IPS-NIHi7 (cell line): ENCODE data around the gene PRPF8.

Experiments
- DNase-seq: peaks from one replicate; pipeline ENCODE4 v3.0.0; 2012; ENCODE audit warnings: mixed read lengths; ENCODE audit errors: extremely low spot score

PRPF8 gene

DNA sequence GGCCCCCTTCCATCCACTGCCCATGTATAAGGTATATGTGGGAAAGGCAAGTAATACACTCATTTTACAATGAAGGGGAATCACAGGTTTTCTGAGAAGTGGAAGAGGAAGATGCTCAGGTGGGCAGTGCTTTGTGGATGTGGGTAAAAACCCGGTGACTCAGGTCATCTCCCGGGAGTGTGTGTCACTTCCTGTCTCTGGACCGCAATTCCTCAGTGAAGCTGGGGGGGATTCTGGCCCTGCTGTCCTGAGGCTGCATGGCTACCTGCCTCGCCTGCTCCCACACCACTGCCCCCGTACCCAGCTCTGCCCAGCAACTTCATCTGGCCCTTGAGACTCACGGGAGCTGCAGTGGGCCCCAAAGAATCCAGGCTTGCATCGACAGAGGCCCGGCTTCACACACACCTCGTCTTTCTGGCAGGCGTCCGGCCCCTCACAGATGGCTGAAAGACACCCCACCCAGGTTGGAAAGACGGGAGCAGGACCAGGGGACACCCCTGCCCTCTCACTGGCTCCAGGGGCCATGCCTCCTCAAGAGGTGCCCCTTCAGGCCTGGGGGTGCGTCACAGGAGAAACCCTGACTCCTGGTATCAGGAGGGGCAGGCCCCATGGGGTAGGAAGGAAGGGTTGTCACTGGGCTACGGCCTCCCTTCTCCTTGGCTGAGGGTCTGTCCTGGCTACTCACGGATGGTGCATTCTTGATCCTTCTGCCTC is 40.0 kb downstream of the PRPF8 start:
- no peak for DNase-seq

GRCh38 chr17:1643999-1644492 is 40.6 kb downstream of the PRPF8 start:
- no peak for DNase-seq

GRCh38 chr17:1643293-1643998 is 41.2 kb downstream of the PRPF8 start:
- DNase-seq = peak; percentile 87

DNA sequence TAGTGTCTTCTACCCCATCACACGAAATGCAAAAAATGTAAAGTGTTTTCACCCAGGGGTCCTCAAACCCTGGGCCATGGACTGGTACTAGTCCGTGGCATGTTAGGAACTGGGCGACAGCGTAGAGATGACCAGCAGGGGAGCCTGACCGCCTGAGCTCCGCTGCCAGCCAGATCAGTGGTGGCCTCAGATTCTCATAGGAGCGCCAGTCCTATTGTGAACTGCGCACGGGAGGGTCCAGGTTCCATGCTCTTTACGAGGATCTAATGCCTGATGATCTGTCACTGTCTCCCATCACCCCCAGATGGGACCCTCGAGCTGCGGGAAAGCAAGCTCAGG is 43.6 kb downstream of the PRPF8 start:
- no peak for DNase-seq

DNA sequence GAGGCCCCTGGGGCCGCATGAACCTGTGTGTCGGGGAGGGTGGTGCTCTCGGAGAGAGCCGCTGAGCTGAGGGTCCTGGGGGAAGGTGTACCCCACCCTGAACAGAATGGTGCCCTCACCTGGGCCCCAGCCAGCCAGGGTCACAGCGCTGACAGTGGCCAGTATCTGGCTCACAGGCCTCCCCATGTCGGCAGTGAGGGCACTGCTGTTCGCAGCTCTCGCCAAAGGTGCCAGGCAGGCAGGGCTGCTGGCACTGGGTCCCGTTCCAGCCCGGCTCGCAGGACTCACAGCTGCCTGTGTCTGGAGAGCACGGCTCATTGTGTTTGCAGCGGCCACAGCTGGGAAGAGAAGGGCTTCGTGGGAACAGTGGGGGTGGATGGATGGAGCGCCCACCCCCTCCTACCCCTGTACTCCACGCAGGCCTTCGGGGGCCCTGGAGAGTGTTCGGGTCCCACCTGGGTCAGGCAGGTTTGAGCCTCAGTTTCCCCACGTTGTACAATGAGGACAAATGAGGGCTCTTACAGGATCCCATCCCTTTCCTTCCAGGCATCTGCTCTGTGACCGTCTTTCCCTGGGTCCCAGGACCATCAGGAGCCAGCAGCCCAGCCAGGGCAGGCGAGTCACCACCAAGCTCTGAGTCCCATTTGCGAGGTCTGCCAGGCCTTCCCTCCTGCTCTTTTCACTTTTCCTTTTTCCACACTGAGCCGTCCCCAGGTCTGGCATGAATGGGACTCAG is 44.2 kb downstream of the PRPF8 start:
- no peak for DNase-seq

- no peak for DNase-seq
These were observed 45.0 kb downstream of the PRPF8 start for GRCh38 chr17:1639549-1640180.

- DNase-seq = no peak
These were observed 45.9 kb downstream of the PRPF8 start for GRCh38 chr17:1638624-1639300.

DNA sequence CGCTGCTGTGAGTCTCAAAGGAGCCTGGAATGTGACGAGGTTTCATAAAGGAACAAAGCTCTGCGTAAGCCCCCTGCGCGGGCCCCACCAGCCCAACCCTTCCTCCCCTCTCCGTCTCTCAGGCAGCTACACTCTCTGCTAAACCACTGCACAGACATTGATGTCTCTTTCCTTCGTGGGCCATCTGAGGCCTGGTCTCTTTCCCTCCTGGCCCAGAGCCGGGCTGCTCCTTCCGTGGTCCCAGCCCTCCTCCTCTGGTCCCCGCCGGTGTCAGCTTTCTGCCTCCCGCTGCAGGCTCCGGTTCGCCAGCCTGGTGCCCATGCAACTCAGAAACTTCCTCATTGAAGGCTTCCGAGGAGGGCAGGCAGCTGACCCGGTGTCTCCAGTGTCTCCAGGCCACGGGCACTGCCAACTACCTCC is 46.5 kb downstream of the PRPF8 start:
- DNase-seq = no peak

DNA sequence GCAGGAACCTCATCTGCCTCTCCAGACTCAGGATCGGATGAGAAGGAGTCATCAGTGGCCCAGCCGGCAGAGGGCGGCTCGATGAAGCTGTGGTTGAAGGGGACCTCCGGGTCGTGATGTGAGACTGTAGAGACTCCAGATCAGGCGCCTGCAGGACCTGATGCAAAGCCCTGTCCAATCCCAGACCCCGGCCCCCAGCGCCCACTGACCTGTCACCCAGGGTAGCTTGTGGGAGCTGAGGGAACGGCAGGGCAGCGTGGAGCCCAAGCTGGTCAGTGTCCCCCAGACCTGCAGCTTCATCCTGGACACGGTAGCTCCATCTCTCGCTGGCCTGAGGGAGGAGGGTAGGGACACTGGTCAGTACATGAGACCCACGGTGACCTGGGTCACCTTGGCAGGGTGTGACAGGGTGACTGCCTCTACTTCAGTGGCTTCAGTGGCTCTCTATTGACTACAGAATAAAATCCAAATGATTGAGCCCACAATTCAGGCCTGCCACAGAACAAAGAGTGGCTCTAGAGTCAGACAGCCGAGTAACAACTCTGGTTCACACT is 47.9 kb downstream of the PRPF8 start:
- no peak for DNase-seq

- DNase-seq = no peak
These were observed 48.8 kb downstream of the PRPF8 start for GRCh38 chr17:1635675-1636465.

DNA sequence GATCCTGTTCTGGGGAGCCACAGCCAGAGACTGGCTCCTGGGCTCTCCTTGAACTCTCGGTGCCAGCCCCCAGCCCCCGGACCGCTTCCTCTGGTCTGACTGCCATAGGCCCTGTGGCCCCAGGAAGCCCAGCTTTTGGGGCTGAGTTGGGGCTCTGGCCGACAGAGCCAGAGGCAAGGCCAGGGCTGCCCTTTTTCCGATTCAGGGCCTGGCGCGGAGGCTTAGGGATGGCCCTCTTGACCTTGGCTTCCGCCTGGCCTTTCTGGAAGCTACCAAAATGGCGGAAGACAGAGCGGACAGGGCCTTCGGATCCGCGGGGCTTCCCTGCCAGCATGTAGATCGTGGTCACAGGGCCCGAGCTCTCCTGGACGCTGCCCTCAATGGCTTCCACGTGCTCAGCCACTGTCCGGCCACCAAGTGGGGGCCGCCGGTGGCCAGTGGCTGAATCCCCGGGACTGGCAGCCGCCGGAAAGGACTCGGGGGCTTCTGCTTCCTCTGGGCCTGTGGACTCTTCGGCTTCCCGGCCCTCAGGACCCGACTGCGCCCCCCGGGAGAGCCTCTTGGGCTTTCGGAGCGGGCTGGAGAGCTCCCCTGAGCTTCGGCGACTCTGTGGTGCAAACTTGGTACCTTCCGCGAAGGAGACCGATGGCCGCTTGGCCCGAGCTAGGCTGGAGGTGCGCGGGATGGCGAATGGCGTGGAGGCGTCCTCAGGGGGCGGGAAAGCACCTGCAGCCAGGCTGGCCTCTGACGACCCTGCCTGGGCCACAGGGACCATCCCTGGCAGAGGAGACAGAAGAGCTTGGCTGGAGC is 49.6 kb downstream of the PRPF8 start:
- DNase-seq = no peak

- DNase-seq = no peak
These were observed 54.0 kb downstream of the PRPF8 start for GRCh38 chr17:1630662-1631061.

DNA sequence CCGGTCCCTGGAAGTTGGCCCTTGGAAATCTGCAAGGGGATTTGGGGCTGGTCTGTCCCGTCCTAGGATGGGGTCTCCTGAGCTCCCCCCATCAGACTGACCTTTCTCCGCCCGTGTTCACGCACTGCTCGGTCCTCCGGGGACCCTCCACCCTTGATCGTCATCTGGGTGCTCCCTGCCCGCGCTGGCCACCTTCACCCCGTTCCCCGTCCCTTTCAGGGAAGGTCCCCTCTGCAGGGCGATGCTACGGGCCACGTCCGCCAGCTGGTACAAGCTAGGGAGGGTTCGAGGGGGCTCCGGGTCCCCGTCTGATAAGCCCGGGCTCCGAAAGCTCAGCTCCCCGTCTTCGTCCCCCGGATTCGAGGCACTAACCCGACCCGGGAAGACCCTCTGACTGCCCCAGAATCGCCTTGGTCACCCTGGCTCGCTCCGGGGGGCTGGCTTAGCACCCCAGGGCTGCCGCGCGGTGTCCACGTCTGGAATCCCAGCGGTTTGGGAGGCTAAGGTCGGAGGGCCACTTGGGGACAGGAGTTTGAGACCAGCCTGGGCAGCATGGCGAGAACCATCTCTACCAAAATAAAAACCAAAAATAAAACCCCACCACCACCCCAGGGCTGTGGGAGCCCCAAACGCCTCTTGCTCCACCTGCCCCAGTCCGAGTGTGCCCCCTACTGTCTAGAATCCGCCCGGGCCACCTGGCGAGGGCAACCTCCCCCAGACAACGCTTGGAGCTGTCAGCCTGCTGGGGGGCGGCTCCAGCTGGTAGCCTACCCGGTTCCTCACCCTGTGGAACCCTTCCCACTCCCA is 55.0 kb downstream of the PRPF8 start:
- peak; percentile 67 for DNase-seq

DNA sequence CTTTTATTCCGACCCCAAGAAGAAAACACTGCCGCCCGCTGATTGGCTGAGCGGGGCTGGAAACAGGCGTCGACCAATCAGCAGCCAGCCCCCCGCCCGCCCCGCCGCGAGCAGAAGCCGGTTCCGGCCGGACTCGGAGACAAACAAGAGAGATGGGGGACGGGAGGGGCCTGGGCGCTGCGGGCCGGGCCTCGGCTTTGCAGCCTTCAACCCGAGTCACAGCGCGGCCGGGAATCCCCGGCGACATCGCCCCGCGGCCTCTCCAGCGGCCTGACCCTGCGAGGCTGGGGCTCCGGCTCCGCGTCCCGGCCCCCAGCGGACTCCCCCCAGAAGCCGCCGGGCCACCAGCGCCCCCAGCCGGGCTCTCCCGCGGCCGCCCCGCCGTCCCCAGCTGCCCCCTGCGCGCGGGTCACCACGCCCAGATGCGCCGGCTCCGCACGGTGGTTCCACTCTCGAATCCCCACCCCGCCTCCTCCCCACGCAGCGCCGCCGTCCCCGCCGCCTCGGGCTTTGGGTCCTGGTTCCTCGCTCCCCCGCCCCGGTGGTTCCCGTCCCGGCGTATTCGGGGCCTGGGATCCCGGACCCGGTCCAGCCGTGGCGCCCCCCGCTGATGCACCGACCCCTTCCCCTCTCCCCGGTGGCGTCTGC is 55.7 kb downstream of the PRPF8 start:
- DNase-seq = peak; percentile 98

GRCh38 chr17:1627982-1628855 is 56.4 kb downstream of the PRPF8 start, which contains the start of gene SLC43A2:
TSS of gene SLC43A2 (minus strand) at chr17:1628834. CDS start at chr17:1627874, 960 bp downstream.
- peak; percentile 95 for DNase-seq

DNA sequence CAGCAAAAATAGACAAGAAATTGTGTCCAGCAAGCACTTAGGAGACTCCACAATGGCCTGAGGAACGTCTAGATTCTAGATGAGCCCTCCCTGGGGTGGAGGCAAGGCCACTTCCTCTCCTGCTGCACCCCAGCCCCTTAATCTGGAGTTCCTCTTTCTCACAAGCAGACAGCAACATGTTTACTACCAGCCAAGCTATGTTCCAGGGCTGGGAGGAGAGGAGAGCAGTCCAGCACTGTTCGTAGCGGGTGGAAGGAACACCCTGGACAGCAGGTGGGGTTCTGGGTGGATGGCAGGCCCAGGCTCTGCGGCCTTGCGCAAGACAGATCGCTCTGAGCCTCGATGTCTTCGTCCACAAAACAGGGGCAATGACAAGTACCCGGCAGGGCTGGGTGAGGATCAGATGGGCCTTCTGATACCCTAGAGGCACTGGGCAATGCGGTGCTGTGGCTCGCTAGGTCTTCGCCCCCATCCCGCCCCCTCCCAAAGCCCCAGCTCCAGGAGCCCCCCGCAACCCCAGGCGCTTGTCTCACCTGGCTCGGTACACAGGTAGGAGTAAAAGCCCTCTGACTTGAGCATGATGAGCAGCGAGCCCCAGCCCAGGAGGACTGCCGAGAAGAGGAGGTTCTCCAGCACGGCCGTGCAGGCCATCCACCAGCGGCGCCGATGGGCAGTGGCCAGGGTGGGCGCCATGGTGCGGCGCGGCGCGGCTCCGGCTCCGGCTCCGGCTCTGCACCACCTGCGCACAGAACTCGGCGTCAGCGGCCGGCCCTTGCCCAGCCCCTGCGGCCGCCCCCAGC is 57.3 kb downstream of the PRPF8 start:
- no peak for DNase-seq
